ENCODE results near the gene MAP3K4. TPM values are rescaled to one million over a fixed set of nuclear protein-coding genes. Genes with fewer than 3 reads are reported as not detected.

MAP3K4 gene
- total and polyA plus RNA-seq, 7 donors, result 4.6 to 79.2 (median 22.7) TPM

DNA sequence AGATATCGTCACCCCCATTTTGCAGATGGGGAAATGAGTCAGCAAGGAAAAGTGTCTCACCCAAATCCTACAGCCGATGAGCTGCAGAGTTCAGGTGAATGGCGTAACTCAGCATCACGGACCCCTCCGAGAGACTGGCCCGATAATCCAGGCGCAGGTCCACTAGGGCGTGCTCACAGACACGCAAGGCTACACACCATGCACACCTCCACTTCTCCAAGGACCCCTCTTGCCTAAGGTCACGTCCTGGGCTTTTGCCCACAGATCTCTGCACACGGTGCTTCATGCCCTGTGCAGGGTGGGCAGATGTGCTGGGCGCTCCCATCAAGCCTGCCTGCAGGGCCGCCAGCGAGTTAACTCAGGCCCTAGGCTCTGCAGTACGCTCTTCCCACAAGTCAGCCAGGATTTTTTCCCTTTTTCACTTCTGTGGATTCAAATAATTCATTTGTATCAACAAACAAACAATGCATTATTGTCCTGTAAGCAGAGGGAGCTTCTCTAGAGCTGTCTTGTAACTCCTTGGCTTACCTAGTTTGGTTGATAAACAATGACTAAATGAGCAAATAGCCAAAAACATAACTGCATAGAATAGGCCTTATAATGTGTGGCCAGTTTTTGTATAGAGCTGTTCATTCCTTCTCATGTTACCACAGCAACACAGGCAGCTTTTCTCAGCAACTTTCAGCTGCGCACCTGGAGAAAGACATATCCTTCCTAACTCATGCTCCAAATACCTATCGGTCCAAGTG, 143.2 kb downstream of the MAP3K4 start:
- 95 to 96% methylated on average over 17 of the region's 17 CpGs for WGBS, 2 donors
- H3K36me3 ChIP-seq, result peaks cover 0 to 53% (median 10%) of the 10 kb centered on the region in 4 donors
- DNase-seq, result no peak
- no peak overlapping the region for H3K4me3 ChIP-seq
- no peaks in the 10 kb centered on the region for H3K27me3 ChIP-seq
- H3K9me3 ChIP-seq, result no peaks in the 10 kb centered on the region
- intact Hi-C loops (cut with DNase I), result no loop called here
- no peaks in the 10 kb centered on the region for H3K4me1 ChIP-seq
- H3K27ac ChIP-seq, result no peak overlapping the region
- TF ChIP-seq, protein P1, sequence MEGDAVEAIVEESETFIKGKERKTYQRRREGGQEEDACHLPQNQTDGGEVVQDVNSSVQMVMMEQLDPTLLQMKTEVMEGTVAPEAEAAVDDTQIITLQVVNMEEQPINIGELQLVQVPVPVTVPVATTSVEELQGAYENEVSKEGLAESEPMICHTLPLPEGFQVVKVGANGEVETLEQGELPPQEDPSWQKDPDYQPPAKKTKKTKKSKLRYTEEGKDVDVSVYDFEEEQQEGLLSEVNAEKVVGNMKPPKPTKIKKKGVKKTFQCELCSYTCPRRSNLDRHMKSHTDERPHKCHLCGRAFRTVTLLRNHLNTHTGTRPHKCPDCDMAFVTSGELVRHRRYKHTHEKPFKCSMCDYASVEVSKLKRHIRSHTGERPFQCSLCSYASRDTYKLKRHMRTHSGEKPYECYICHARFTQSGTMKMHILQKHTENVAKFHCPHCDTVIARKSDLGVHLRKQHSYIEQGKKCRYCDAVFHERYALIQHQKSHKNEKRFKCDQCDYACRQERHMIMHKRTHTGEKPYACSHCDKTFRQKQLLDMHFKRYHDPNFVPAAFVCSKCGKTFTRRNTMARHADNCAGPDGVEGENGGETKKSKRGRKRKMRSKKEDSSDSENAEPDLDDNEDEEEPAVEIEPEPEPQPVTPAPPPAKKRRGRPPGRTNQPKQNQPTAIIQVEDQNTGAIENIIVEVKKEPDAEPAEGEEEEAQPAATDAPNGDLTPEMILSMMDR (IDR thresholded peaks at IDR 0.05), result no peak
- TF ChIP-seq EP300 (IDR thresholded peaks at IDR 0.05), result no peak
- TF ChIP-seq POLR2A (IDR thresholded peaks at IDR 0.05), result no peak
- TF ChIP-seq POLR2AphosphoS5 (IDR thresholded peaks at IDR 0.05), result no peak

DNA sequence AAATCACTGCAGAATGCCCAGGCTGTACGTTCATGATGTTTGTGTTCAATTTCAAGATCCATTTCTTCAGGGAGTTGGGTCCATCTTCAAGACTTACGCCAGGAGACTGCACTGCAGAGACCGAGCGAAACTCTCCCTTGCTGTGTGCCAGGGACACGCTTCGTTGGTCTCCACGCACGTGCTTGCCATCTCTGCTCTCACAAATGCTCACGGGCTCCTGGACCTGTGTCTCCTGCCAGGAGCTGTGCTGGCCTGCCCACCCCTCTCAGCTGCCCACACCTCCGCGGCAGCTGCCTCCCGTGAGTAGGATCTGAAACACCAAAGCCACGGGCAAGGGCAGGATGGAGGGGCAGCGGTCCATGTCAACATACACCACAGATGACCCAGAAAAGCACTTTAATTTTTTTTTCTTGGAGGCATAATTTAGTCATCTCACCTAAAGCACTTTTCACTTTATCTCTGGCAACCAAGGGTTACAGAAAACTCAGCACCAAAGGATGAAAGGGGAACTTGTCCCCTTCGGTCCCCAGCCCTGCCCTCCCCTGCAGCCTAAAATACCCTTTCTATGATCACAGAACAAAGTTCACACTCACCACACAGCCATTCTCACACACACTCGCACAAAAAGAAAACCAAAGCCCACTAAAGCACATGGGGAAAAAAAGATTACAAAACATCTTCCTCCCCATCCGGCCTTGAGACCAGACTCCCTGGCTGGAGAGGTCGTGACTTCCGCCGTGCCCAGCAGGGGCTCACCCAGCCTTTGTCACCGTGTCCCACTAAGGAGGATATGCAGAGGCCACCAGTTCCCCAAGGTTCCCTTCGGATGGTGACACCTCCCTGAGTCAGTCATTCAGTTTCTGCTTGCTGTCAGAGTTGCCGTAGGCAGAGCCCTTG, 144.4 kb downstream of the MAP3K4 start:
- H3K36me3 ChIP-seq, result peaks cover 0 to 53% (median 10%) of the 10 kb centered on the region in 4 donors
- DNase-seq, result no peak

DNA sequence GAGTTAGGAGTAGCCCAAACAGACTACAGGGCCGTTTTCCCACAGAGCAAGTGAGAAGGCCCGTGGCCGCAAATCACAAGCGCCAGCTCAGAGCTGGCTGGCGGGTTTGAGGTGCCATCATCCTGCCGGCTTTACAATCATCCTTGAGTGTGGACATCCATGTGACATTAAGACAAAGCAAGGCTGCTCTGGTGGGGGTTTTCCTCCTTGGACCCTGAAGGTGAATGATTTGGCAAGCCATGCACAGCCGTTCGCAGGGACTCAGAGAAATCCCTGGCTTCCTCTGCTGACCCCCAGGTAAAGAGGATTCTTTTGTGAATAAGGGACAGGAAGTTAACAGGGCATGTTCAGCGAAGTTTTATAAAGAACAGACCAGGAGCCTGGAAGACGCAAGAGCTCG, 145.1 kb downstream of the MAP3K4 start:
- no peak overlapping the region for H3K4me3 ChIP-seq
- H3K27ac ChIP-seq, result no peak overlapping the region
- intact Hi-C loops (cut with DNase I), result no loop called here
- peaks cover 0 to 53% (median 10%) of the 10 kb centered on the region in 4 donors for H3K36me3 ChIP-seq
- 94 to 95% methylated on average over 11 of the region's 11 CpGs for WGBS, 2 donors
- no peaks in the 10 kb centered on the region for H3K27me3 ChIP-seq
- no peaks in the 10 kb centered on the region for H3K4me1 ChIP-seq
- TF ChIP-seq, protein P1 (IDR thresholded peaks at IDR 0.05), result no peak
- TF ChIP-seq POLR2AphosphoS5 (IDR thresholded peaks at IDR 0.05) (no peak), EP300 (IDR thresholded peaks at IDR 0.05) (no peak), POLR2A (IDR thresholded peaks at IDR 0.05) (no peak)
- no peak for DNase-seq
- no peaks in the 10 kb centered on the region for H3K9me3 ChIP-seq

More for the DNA sequence above, 144.4 kb downstream of the MAP3K4 start:
- intact Hi-C loops (cut with DNase I), result no loop called here
- Histone ChIP-seq H3K4me1 (no peaks in the 10 kb centered on the region), H3K9me3 (no peaks in the 10 kb centered on the region), H3K4me3 (no peak overlapping the region), H3K27me3 (no peaks in the 10 kb centered on the region), H3K27ac (no peak overlapping the region)
- TF ChIP-seq POLR2A (IDR thresholded peaks at IDR 0.05) (no peak), POLR2AphosphoS5 (IDR thresholded peaks at IDR 0.05) (no peak)
- TF ChIP-seq, protein P1 (IDR thresholded peaks at IDR 0.05), result no peak
- 81 to 89% methylated on average over 23 of the region's 23 CpGs for WGBS, 2 donors

DNA sequence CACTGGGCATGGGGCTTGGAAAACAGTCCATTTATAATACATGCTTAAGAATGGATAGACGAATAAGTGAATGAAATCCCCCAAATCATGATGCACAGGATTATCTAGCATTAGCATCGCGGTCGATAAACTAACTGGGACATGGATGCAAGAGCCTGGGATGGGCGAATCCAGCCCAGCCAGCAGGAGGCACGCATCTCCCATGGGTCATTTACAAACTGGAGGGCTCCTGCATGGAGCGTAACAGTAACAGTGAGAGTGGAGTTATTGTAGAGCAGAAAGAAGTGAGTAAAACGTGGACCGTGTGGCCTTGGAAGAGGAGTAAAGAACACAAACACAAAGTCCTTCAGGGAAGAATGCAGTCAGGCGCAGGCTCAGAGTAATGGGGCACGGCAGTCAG, 145.8 kb downstream of the MAP3K4 start:
- intact Hi-C loops (cut with DNase I), result no loop called here
- DNase-seq, result no peak

More for the DNA sequence above, 145.8 kb downstream of the MAP3K4 start:
- H3K27me3 ChIP-seq, result no peaks in the 10 kb centered on the region
- H3K4me3 ChIP-seq, result no peak overlapping the region
- 95 to 96% methylated on average over 11 of the region's 11 CpGs for WGBS, 2 donors
- no peaks in the 10 kb centered on the region for H3K9me3 ChIP-seq
- H3K27ac ChIP-seq, result no peak overlapping the region
- H3K36me3 ChIP-seq, result peaks cover 0 to 52% (median 10%) of the 10 kb centered on the region in 4 donors
- no peak for TF ChIP-seq EP300 (IDR thresholded peaks at IDR 0.05)
- TF ChIP-seq, protein P1 (IDR thresholded peaks at IDR 0.05), result no peak
- no peak for TF ChIP-seq POLR2A (IDR thresholded peaks at IDR 0.05)
- no peak for TF ChIP-seq POLR2AphosphoS5 (IDR thresholded peaks at IDR 0.05)
- no peaks in the 10 kb centered on the region for H3K4me1 ChIP-seq

All from sigmoid colon (tissue), 7 donors.